GM12878 (cell line): ENCODE data around the gene EXOC1L. TPM values are rescaled to one million over a fixed set of nuclear protein-coding genes. Genes with fewer than 3 reads are reported as not detected.

Experiments used
- ATAC-seq: fragments of 200-7000 bp; cut with Tn5 transposase; 3 replicates; pipeline ENCODE4 v1.9.1; 2020; ENCODE audit warnings: mild to moderate bottlenecking, moderate library complexity
- BruUV-seq: library from RNA; stranded (reverse); fragments of 400-500 nt; replicated peaks from 2 replicates; lab custom pipeline; 2021; lab: Mats Ljungman, UMichigan
- CTCF ChIA-PET: fragments of 300-600 bp; sonication (Branson Sonifier 250); formaldehyde crosslinking; extraction: SDS; loops from one replicate; lab custom pipeline; 2021; ENCODE audit warnings: inconsistent platforms; lab: Yijun Ruan, JAX
- POLR2A ChIA-PET: fragments of 350-600 bp; formaldehyde crosslinking; extraction: SDS; loops from one replicate; lab custom pipeline; 2021; ENCODE audit warnings: inconsistent platforms; lab: Charles Lee
- RAD21 ChIA-PET: fragments of 300-600 bp; sonication (Branson Sonifier 250); formaldehyde crosslinking; loops from one replicate; lab custom pipeline; 2023; ENCODE audit warnings: antibody characterized with exemption; ENCODE audit not compliant: unreplicated experiment; lab: Charles Lee
- SMC1A ChIA-PET: fragments of 300-600 bp; sonication (Branson Sonifier 250); formaldehyde crosslinking; loops from one replicate; lab custom pipeline; 2023; ENCODE audit not compliant: unreplicated experiment, uncharacterized antibody; lab: Charles Lee
- DNase-seq: peaks from one replicate; pipeline ENCODE4 v3.0.0-alpha.2; 2011; ENCODE audit warnings: low read depth, low spot score
- FAIRE-seq: peaks from 3 replicates; lab custom pipeline; 2011; peaks lifted over from hg19 to GRCh38; lab: Jason Lieb, UNC
- H2AFZ ChIP-seq: 2 replicates; pipeline ENCODE4 v1.6.0; 2011; ENCODE audit warnings: low read depth, low read length, control low read depth; ENCODE audit not compliant: control insufficient read depth
- H3K27ac ChIP-seq: 2 replicates; pipeline ENCODE4 v1.5.1; 2011; ENCODE audit warnings: control low read depth; ENCODE audit not compliant: control insufficient read depth, insufficient read depth
- H3K27me3 ChIP-seq, 2 experiments: replicated peaks in 1 of 2; 2 replicates each; pipeline versions ENCODE4 v1.6.0 to v1.6.1; 2011; ENCODE audit warnings: low read length in 1 of 2; ENCODE audit not compliant: control insufficient read depth in 2 of 2, insufficient read depth in 2 of 2
- H3K36me3 ChIP-seq, 2 experiments: 2 replicates each; pipeline ENCODE4 v1.5.1; 2011; ENCODE audit warnings: low read length in 1 of 2; ENCODE audit not compliant: control insufficient read depth in 2 of 2, insufficient read depth in 2 of 2
- H3K4me1 ChIP-seq: 2 replicates; pipeline ENCODE4 v1.6.1; 2011; ENCODE audit warnings: mild to moderate bottlenecking, low read length, moderate library complexity, mixed read lengths; ENCODE audit not compliant: control insufficient read depth, insufficient read depth
- H3K4me2 ChIP-seq: 2 replicates; pipeline ENCODE4 v1.6.0; 2011; ENCODE audit warnings: control low read depth; ENCODE audit not compliant: control insufficient read depth, insufficient read depth
- H3K4me3 ChIP-seq: fragments of 200-600 bp; sonication (generic); 2 replicates; pipeline ENCODE4 v1.5.1; 2016
- H3K79me2 ChIP-seq: 2 replicates; pipeline ENCODE4 v1.6.0; 2011; ENCODE audit warnings: low read length; ENCODE audit not compliant: control insufficient read depth, insufficient read depth
- H3K9ac ChIP-seq: 2 replicates; pipeline ENCODE4 v1.8.0; 2011; ENCODE audit warnings: low read length, control low read depth, mixed read lengths; ENCODE audit not compliant: control insufficient read depth, insufficient read depth
- H3K9me3 ChIP-seq: replicated peaks from 3 replicates; pipeline ENCODE4 v1.5.1; 2011; ENCODE audit warnings: mild to moderate bottlenecking, low read length; ENCODE audit not compliant: control insufficient read depth, insufficient read depth
- H4K20me1 ChIP-seq: 2 replicates; pipeline ENCODE4 v1.6.0; 2011; ENCODE audit not compliant: control insufficient read depth, insufficient read depth
- BACH1 ChIP-seq: fragments of 450-650 bp; IDR thresholded peaks from 2 replicates; pipeline ENCODE4 v1.6.1; 2017; ENCODE audit warnings: mild to moderate bottlenecking, borderline replicate concordance
- CBX5 ChIP-seq: sonication (generic); IDR thresholded peaks from 2 replicates; pipeline ENCODE4 v1.6.1; 2016; ENCODE audit warnings: low read depth, moderate library complexity, mild to moderate bottlenecking, inconsistent platforms
- CREM ChIP-seq: IDR thresholded peaks from 2 replicates; pipeline ENCODE4 v1.6.1; 2014; ENCODE audit warnings: antibody characterized with exemption, low read depth
- E4F1 ChIP-seq: fragments of 450-650 bp; IDR thresholded peaks from 2 replicates; pipeline ENCODE4 v1.6.1; 2018; ENCODE audit warnings: borderline replicate concordance, mild to moderate bottlenecking; ENCODE audit not compliant: partially characterized antibody
- IRF3 ChIP-seq: fragments of 450-650 bp; IDR thresholded peaks from 2 replicates; pipeline ENCODE4 v1.6.1; 2014; ENCODE audit warnings: mild to moderate bottlenecking
- KAT2A ChIP-seq: conservative IDR thresholded peaks from 2 replicates; pipeline ENCODE4 v1.6.1; 2011; ENCODE audit warnings: low read depth, low read length; ENCODE audit not compliant: control insufficient read depth
- NR2F1 ChIP-seq: fragments of 450-650 bp; conservative IDR thresholded peaks from 2 replicates; pipeline ENCODE4 v1.6.1; 2017; ENCODE audit warnings: mild to moderate bottlenecking
- POLR2AphosphoS5 ChIP-seq: IDR thresholded peaks from 2 replicates; pipeline ENCODE4 v1.6.1; 2011; ENCODE audit warnings: mild to moderate bottlenecking, low read length, inconsistent platforms
- RCOR1 ChIP-seq: conservative IDR thresholded peaks from 2 replicates; pipeline ENCODE4 v1.6.1; 2012; ENCODE audit warnings: low read depth, low read length, improper control_type of control experiment
- RUNX3 ChIP-seq: IDR thresholded peaks from 2 replicates; pipeline ENCODE4 v1.6.1; 2012; ENCODE audit warnings: low read length, inconsistent platforms
- SREBF1 ChIP-seq: IDR thresholded peaks from 2 replicates; pipeline ENCODE4 v1.6.1; 2012; ENCODE audit warnings: mild to moderate bottlenecking, low read length
- TBL1XR1 ChIP-seq: IDR thresholded peaks from 2 replicates; pipeline ENCODE4 v1.6.1; 2012; ENCODE audit warnings: low read depth, low read length, improper control_type of control experiment
- USF1 ChIP-seq: IDR thresholded peaks from 2 replicates; pipeline ENCODE4 v1.6.1; 2011; ENCODE audit warnings: borderline replicate concordance, low read depth, mild to moderate bottlenecking, moderate library complexity, mixed read lengths, low read length; ENCODE audit not compliant: insufficient read depth; ENCODE audit errors: extremely low read length
- ZNF384 ChIP-seq: IDR thresholded peaks from 2 replicates; pipeline ENCODE4 v1.6.1; 2012; ENCODE audit warnings: low read depth, mild to moderate bottlenecking, low read length, improper control_type of control experiment, borderline replicate concordance
- ZNF687 ChIP-seq: fragments of 450-650 bp; IDR thresholded peaks from 2 replicates; pipeline ENCODE4 v1.6.1; 2017; ENCODE audit warnings: mild to moderate bottlenecking, moderate library complexity
- WGBS: methylation state at CpG from one replicate; pipeline ENCODE4 v1.1.6; 2016; ENCODE audit warnings: low lambda C conversion rate; ENCODE audit not compliant: insufficient replicate concordance, insufficient coverage; ENCODE audit errors: missing lambda C conversion rate; 5-methylcytosine and 5-hydroxymethylcytosine counted together
- in situ Hi-C: fragments of 300-500 bp; cut with MboI; formaldehyde crosslinking; loops from 9 replicates; pipeline ENCODE4 v1.14.3; 2018; ENCODE audit warnings: mixed read lengths
- intact Hi-C: fragments of 100-400 bp; cut with micrococcal nuclease; formaldehyde crosslinking; loops from one replicate; pipeline ENCODE4 v1.14.2; 2022; ENCODE audit not compliant: unreplicated experiment
- polyA plus RNA-seq, 11 experiments: library from polyadenylated mRNA; depleted of rRNA in 4 of 11; unstranded in 6 of 11; stranded (reverse) in 5 of 11; fragments of >200 nt; fragmentation: Nextera tagmentation in 4 of 11; fragmentation: Illumina TruSeq in 1 of 11; extraction: Ambion mirVana in 4 of 11; extraction: Trizol in 1 of 11; gene quantifications; 1 replicate in 1 of 11; 2 replicates in 10 of 11; pipeline versions ENCODE4 v1.2.1 to v1.2.3, GENCODE V29; 2011 to 2016; ENCODE audit warnings: inconsistent platforms in 2 of 11, missing spikeins in 2 of 11, low read depth in 1 of 11
- total RNA-seq, 4 experiments: library from RNA; depleted of rRNA in 3 of 4; stranded (reverse); fragments of >200 nt in 3 of 4; fragmentation: Illumina TruSeq in 1 of 4; extraction: Trizol in 1 of 4; gene quantifications; 2 replicates each; pipeline versions ENCODE4 v1.2.1 to v1.2.3, GENCODE V29; 2013 to 2021

The EXOC1L gene
- total and polyA plus RNA-seq, 10 of the 15 experiments (the other 5 are each of a cell fraction or from before 2014, with no cell fraction given), result not detected

- intact Hi-C loops (no loop called here), in situ Hi-C loops (no loop called here)
- Histone ChIP-seq H3K9ac (no peak overlapping the region), H3K4me2 (no peak overlapping the region), H3K79me2 (no peaks in the 10 kb centered on the region), H3K36me3 (no peaks in the 10 kb centered on the region), H3K27me3 (peaks cover 0 to 2% of the 10 kb centered on the region in 2 experiments; a peak in 2 of 4 replicates), H3K4me3 (no peak overlapping the region), H4K20me1 (no peaks in the 10 kb centered on the region), H3K9me3 (no peaks in the 10 kb centered on the region), H3K4me1 (no peaks in the 10 kb centered on the region), H2AFZ (no peak overlapping the region), H3K27ac (no peak overlapping the region)
- ChIA-PET CTCF (no interaction called here), POLR2A (no interaction called here), RAD21 (no interaction called here), SMC1A (no interaction called here)
- DNase-seq (no peak), FAIRE-seq (no peak), ATAC-seq (no peak)
- WGBS, result 65% methylated on average over 23 of the region's 23 CpGs
- BruUV-seq, result no TSS peak
- TF ChIP-seq ZNF687, result no peak
- no peak for TF ChIP-seq RUNX3
- no peak for TF ChIP-seq USF1
- TF ChIP-seq IRF3, result no peak
- TF ChIP-seq CBX5, result no peak
- TF ChIP-seq TBL1XR1, result no peak
- no peak for TF ChIP-seq E4F1
- TF ChIP-seq POLR2AphosphoS5, result no peak
- no peak for TF ChIP-seq KAT2A
- no peak for TF ChIP-seq SREBF1
- TF ChIP-seq NR2F1, result no peak
- TF ChIP-seq ZNF384, result no peak
- TF ChIP-seq CREM, result no peak
- no peak for TF ChIP-seq BACH1
- no peak for TF ChIP-seq RCOR1
These were observed 25.5 kb upstream of the EXOC1L start for GRCh38 chr4:55794053-55794452.
